Measurements from ENCODE around the gene STYXL1. TPM values are rescaled to one million over a fixed set of nuclear protein-coding genes. Genes with fewer than 3 reads are reported as not detected.

The STYXL1 gene
- total RNA-seq, 1 donor from 2014 or later: 71.7 TPM

- no peaks in the 10 kb centered on the region for H3K27me3 ChIP-seq (ENCODE audit: control insufficient read depth, insufficient read depth, low read length)
- no peak overlapping the region for H3K4me3 ChIP-seq (ENCODE audit: low read depth, low read length)
- no peak for DNase-seq (ENCODE audit: low read depth)
- no peak for TF ChIP-seq CTCF (IDR thresholded peaks at IDR 0.05; ENCODE audit: insufficient read depth, low read length, poor library complexity, severe bottlenecking)
- H3K36me3 ChIP-seq (ENCODE audit: control insufficient read depth, insufficient read depth, low read length): peaks cover 1% of the 10 kb centered on the region
Measured at GRCh38 chr7:75969704-75970498, 77.9 kb downstream of the STYXL1 start.

- TF ChIP-seq CTCF (IDR thresholded peaks at IDR 0.05; ENCODE audit: insufficient read depth, low read length, poor library complexity, severe bottlenecking): no peak
- Histone ChIP-seq H3K36me3 (ENCODE audit: control insufficient read depth, insufficient read depth, low read length) (peaks cover 1% of the 10 kb centered on the region), H3K4me3 (ENCODE audit: low read depth, low read length) (no peak overlapping the region), H3K27me3 (ENCODE audit: control insufficient read depth, insufficient read depth, low read length) (no peaks in the 10 kb centered on the region)
- no peak for DNase-seq (ENCODE audit: low read depth)
Measured at GRCh38 chr7:75969182-75969581, 78.6 kb downstream of the STYXL1 start.

- TF ChIP-seq CTCF (IDR thresholded peaks at IDR 0.05; ENCODE audit: insufficient read depth, low read length, poor library complexity, severe bottlenecking): no peak
- Histone ChIP-seq H3K4me3 (ENCODE audit: low read depth, low read length) (no peak overlapping the region), H3K36me3 (ENCODE audit: control insufficient read depth, insufficient read depth, low read length) (no peaks in the 10 kb centered on the region), H3K27me3 (ENCODE audit: control insufficient read depth, insufficient read depth, low read length) (no peaks in the 10 kb centered on the region)
- no peak for DNase-seq (ENCODE audit: low read depth)
Measured at GRCh38 chr7:75968561-75969001, 79.2 kb downstream of the STYXL1 start.

GRCh38 chr7:75968012-75968411 is 79.8 kb downstream of the STYXL1 start:
- no peak for TF ChIP-seq CTCF (IDR thresholded peaks at IDR 0.05; ENCODE audit: insufficient read depth, low read length, poor library complexity, severe bottlenecking)
- Histone ChIP-seq H3K36me3 (ENCODE audit: control insufficient read depth, insufficient read depth, low read length) (peaks cover 1% of the 10 kb centered on the region), H3K4me3 (ENCODE audit: low read depth, low read length) (no peak overlapping the region), H3K27me3 (ENCODE audit: control insufficient read depth, insufficient read depth, low read length) (no peaks in the 10 kb centered on the region)
- DNase-seq (ENCODE audit: low read depth): no peak

GRCh38 chr7:75967487-75967997 is 80.3 kb downstream of the STYXL1 start:
- DNase-seq (ENCODE audit: low read depth): no peak
- H3K27me3 ChIP-seq (ENCODE audit: control insufficient read depth, insufficient read depth, low read length): no peaks in the 10 kb centered on the region
- peaks cover 1% of the 10 kb centered on the region for H3K36me3 ChIP-seq (ENCODE audit: control insufficient read depth, insufficient read depth, low read length)
- H3K4me3 ChIP-seq (ENCODE audit: low read depth, low read length): no peak overlapping the region
- no peak for TF ChIP-seq CTCF (IDR thresholded peaks at IDR 0.05; ENCODE audit: insufficient read depth, low read length, poor library complexity, severe bottlenecking)

Measured in kidney epithelial cell (primary cell).